Neural cell (in vitro differentiated cells): ENCODE results near the gene CDK17.

Source experiments
- EP300 ChIP-seq: fragments of 450-650 bp; conservative IDR thresholded peaks from 2 replicates; pipeline ENCODE4 v1.6.1; 2014; ENCODE audit warnings: antibody characterized with exemption, mild to moderate bottlenecking, moderate library complexity; ENCODE audit not compliant: poor library complexity, severe bottlenecking
- EZH2 ChIP-seq: fragments of 200-600, 300-800 bp; shearing (Covaris generic), sonication (generic); IDR thresholded peaks from 2 replicates; pipeline ENCODE4 v1.6.1; 2014; ENCODE audit warnings: antibody characterized with exemption, low read length, borderline replicate concordance, mild to moderate bottlenecking; ENCODE audit not compliant: insufficient read depth, poor library complexity, severe bottlenecking
- MXI1 ChIP-seq: fragments of 450-650 bp; conservative IDR thresholded peaks from 2 replicates; pipeline ENCODE4 v1.6.1; 2014; ENCODE audit warnings: antibody characterized with exemption, mild to moderate bottlenecking; ENCODE audit not compliant: poor library complexity, severe bottlenecking
- RAD21 ChIP-seq: fragments of 450-650 bp; conservative IDR thresholded peaks from 2 replicates; pipeline ENCODE4 v1.6.1; 2014; ENCODE audit warnings: antibody characterized with exemption, mild to moderate bottlenecking, moderate library complexity
- TF ChIP-seq, protein P1 (sequence below): IDR thresholded peaks from 2 replicates; pipeline ENCODE4 v1.6.1; 2012; ENCODE audit warnings: borderline replicate concordance

GRCh38 chr12:96403870-96404269 is 3.6 kb upstream of the CDK17 start:
- TF ChIP-seq, protein P1, sequence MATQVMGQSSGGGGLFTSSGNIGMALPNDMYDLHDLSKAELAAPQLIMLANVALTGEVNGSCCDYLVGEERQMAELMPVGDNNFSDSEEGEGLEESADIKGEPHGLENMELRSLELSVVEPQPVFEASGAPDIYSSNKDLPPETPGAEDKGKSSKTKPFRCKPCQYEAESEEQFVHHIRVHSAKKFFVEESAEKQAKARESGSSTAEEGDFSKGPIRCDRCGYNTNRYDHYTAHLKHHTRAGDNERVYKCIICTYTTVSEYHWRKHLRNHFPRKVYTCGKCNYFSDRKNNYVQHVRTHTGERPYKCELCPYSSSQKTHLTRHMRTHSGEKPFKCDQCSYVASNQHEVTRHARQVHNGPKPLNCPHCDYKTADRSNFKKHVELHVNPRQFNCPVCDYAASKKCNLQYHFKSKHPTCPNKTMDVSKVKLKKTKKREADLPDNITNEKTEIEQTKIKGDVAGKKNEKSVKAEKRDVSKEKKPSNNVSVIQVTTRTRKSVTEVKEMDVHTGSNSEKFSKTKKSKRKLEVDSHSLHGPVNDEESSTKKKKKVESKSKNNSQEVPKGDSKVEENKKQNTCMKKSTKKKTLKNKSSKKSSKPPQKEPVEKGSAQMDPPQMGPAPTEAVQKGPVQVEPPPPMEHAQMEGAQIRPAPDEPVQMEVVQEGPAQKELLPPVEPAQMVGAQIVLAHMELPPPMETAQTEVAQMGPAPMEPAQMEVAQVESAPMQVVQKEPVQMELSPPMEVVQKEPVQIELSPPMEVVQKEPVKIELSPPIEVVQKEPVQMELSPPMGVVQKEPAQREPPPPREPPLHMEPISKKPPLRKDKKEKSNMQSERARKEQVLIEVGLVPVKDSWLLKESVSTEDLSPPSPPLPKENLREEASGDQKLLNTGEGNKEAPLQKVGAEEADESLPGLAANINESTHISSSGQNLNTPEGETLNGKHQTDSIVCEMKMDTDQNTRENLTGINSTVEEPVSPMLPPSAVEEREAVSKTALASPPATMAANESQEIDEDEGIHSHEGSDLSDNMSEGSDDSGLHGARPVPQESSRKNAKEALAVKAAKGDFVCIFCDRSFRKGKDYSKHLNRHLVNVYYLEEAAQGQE, result no peak
- no peak for TF ChIP-seq MXI1
- no peak for TF ChIP-seq RAD21
- TF ChIP-seq EP300, result no peak
- no peak for TF ChIP-seq EZH2
